Gastroesophageal sphincter (tissue), 4 donors: Measurements from ENCODE around the gene PDCL3. TPM values are rescaled to one million over a fixed set of nuclear protein-coding genes. Genes with fewer than 3 reads are reported as not detected.

ENCODE experiments used
- ATAC-seq: fragments of 150-250 bp; one replicate; pipeline ENCODE4 v1.9.1; 2016; ENCODE audit warnings: mild to moderate bottlenecking, moderate library complexity
- H3K27ac ChIP-seq, 4 donors: fragments of 200-600 bp; sonication (generic) in 3 of 4; 1 replicate in 3 of 4; 2 replicates in 1 of 4; pipeline ENCODE4 v1.5.1; 2016 to 2019
- H3K27me3 ChIP-seq: fragments of 200-600 bp; sonication (generic); one replicate; pipeline ENCODE4 v1.5.1; 2019
- H3K36me3 ChIP-seq, 2 donors: fragments of 200-600 bp; sonication (generic); one replicate each; pipeline ENCODE4 v1.5.1; 2019; ENCODE audit warnings: control low read depth in 1 of 2
- H3K4me1 ChIP-seq, 3 donors: fragments of 200-600 bp; sonication (generic); 1 replicate in 2 of 3; 2 replicates in 1 of 3; pipeline ENCODE4 v1.5.1; 2016 to 2019; ENCODE audit warnings: control low read depth in 2 of 3
- H3K4me3 ChIP-seq, 2 donors: fragments of 200-600 bp; sonication (generic); one replicate each; pipeline ENCODE4 v1.5.1; 2019; ENCODE audit warnings: mild to moderate bottlenecking in 1 of 2, moderate library complexity in 1 of 2
- H3K9me3 ChIP-seq, 3 donors: fragments of 200-600 bp; sonication (generic); one replicate each; pipeline ENCODE4 v1.5.1; 2017 to 2019; ENCODE audit warnings: control low read depth in 2 of 3
- CTCF ChIP-seq, 4 experiments: fragments of 200-600 bp in 2 of 4; fragments of 450-650 bp in 2 of 4; sonication (generic) in 1 of 4; IDR thresholded peaks; one replicate each; pipeline ENCODE4 v1.5.1; 2017 to 2019; ENCODE audit warnings: antibody characterized with exemption in 4 of 4, mild to moderate bottlenecking in 2 of 4, moderate library complexity in 2 of 4
- EP300 ChIP-seq: sonication (generic); formaldehyde crosslinking; IDR thresholded peaks from one replicate; pipeline ENCODE4 v1.6.1; 2017; ENCODE audit warnings: antibody characterized with exemption, mild to moderate bottlenecking
- POLR2A ChIP-seq, 2 donors: fragments of 450-650 bp; IDR thresholded peaks; one replicate each; pipeline ENCODE4 v1.6.1; 2017; ENCODE audit warnings: antibody characterized with exemption in 2 of 2, mild to moderate bottlenecking in 2 of 2, moderate library complexity in 1 of 2
- POLR2AphosphoS5 ChIP-seq: sonication (generic); formaldehyde crosslinking; IDR thresholded peaks from one replicate; pipeline ENCODE4 v1.6.1; 2017; ENCODE audit warnings: antibody characterized with exemption
- WGBS, 2 donors: methylation state at CpG; one replicate each; pipeline ENCODE4 v1.1.5; 2018; ENCODE audit warnings: low coverage in 1 of 2; 5-methylcytosine and 5-hydroxymethylcytosine counted together
- total RNA-seq, 4 donors: library from RNA; depleted of rRNA; stranded (reverse); fragments of >200 nt; gene quantifications; one replicate each; pipeline ENCODE4 v1.1.0, GENCODE V29; 2016

PDCL3 gene
- total RNA-seq, 4 donors from 2014 or later: 20.5 to 63.8 (median 42.5) TPM

- H3K4me1 ChIP-seq: no peaks in the 10 kb centered on the region
- 67% methylated on average over 2 of the region's 13 CpGs; no CpG with 5 or more reads in 1 of the 2 donors for WGBS, 2 donors
- no peaks in the 10 kb centered on the region for H3K9me3 ChIP-seq
- no peak for TF ChIP-seq POLR2AphosphoS5
- peak in 3 of 4 experiments; percentile 54 to 76 (median 62) for TF ChIP-seq CTCF (IDR thresholded peaks at IDR 0.05)
- no peaks in the 10 kb centered on the region for H3K36me3 ChIP-seq
- no peaks in the 10 kb centered on the region for H3K27me3 ChIP-seq
- no peak overlapping the region for H3K27ac ChIP-seq
- ATAC-seq: peak; percentile 40
- H3K4me3 ChIP-seq: no peak overlapping the region
Observed at GRCh38 chr2:100610381-100610831, 47.6 kb downstream of the PDCL3 start.

- 88 to 100% methylated on average over 5 to 13 of the region's 24 CpGs for WGBS, 2 donors
- Histone ChIP-seq H3K9me3 (no peaks in the 10 kb centered on the region), H3K4me3 (no peak overlapping the region), H3K27me3 (no peaks in the 10 kb centered on the region), H3K4me1 (no peaks in the 10 kb centered on the region), H3K27ac (no peak overlapping the region), H3K36me3 (no peaks in the 10 kb centered on the region)
- no peak for TF ChIP-seq CTCF (IDR thresholded peaks at IDR 0.05)
- no peak for TF ChIP-seq POLR2A (IDR thresholded peaks at IDR 0.05)
- TF ChIP-seq POLR2AphosphoS5: no peak
- TF ChIP-seq EP300: no peak
- no peak for ATAC-seq
Observed at GRCh38 chr2:100611079-100612029, 48.6 kb downstream of the PDCL3 start.

- ATAC-seq: no peak
- Histone ChIP-seq H3K4me1 (no peaks in the 10 kb centered on the region), H3K9me3 (no peaks in the 10 kb centered on the region), H3K27ac (no peak overlapping the region), H3K36me3 (no peaks in the 10 kb centered on the region), H3K27me3 (no peaks in the 10 kb centered on the region), H3K4me3 (no peak overlapping the region)
- 95 to 98% methylated on average over 3 to 6 of the region's 9 CpGs for WGBS, 2 donors
- TF ChIP-seq POLR2AphosphoS5 (no peak), EP300 (no peak), CTCF (IDR thresholded peaks at IDR 0.05) (no peak), POLR2A (IDR thresholded peaks at IDR 0.05) (no peak)
Observed at GRCh38 chr2:100612388-100613000, 49.7 kb downstream of the PDCL3 start.

- H3K4me3 ChIP-seq: no peak overlapping the region
- ATAC-seq: no peak
- H3K27me3 ChIP-seq: no peaks in the 10 kb centered on the region
- 53% methylated on average over 1 of the region's 1 CpG; no CpG with 5 or more reads in 1 of the 2 donors for WGBS, 2 donors
- TF ChIP-seq POLR2A (IDR thresholded peaks at IDR 0.05): no peak
- H3K4me1 ChIP-seq: no peaks in the 10 kb centered on the region
- no peaks in the 10 kb centered on the region for H3K36me3 ChIP-seq
- H3K9me3 ChIP-seq: no peaks in the 10 kb centered on the region
- no peak overlapping the region for H3K27ac ChIP-seq
Observed at GRCh38 chr2:100613719-100614118, 50.9 kb downstream of the PDCL3 start.

GRCh38 chr2:100614455-100615000 is 51.7 kb downstream of the PDCL3 start:
- H3K4me1 ChIP-seq: no peaks in the 10 kb centered on the region
- no peaks in the 10 kb centered on the region for H3K36me3 ChIP-seq
- no peak overlapping the region for H3K4me3 ChIP-seq
- H3K9me3 ChIP-seq: no peaks in the 10 kb centered on the region
- no peak for ATAC-seq
- 83 to 100% methylated on average over 1 to 5 of the region's 11 CpGs for WGBS, 2 donors
- H3K27ac ChIP-seq: no peak overlapping the region
- TF ChIP-seq POLR2A (IDR thresholded peaks at IDR 0.05) (no peak), CTCF (IDR thresholded peaks at IDR 0.05) (no peak), EP300 (no peak), POLR2AphosphoS5 (no peak)
- no peaks in the 10 kb centered on the region for H3K27me3 ChIP-seq
